ENCODE measurements around the gene TMEM120B. TPM values are rescaled to one million over a fixed set of nuclear protein-coding genes. Genes with fewer than 3 reads are reported as not detected.

TMEM120B gene
- total RNA-seq, 1 experiment from 2014 or later, result 22.3 TPM

GRCh38 chr12:121775501-121775900 lies 62.9 kb downstream of the TMEM120B start:
- no TSS peak for BruUV-seq (replicated peaks)
- CTCF ChIA-PET, result no interaction called here
- no peak for TF ChIP-seq EZH2 (IDR thresholded peaks at IDR 0.05; ENCODE audit: borderline replicate concordance, low read depth, low read length, poor library complexity, severe bottlenecking)
- TF ChIP-seq CTCF (conservative IDR thresholded peaks at IDR 0.05; ENCODE audit: low read depth, low read length), result no peak
- Histone ChIP-seq H3K36me3 (ENCODE audit: insufficient read depth, low read length, poor library complexity, severe bottlenecking) (peaks cover under 1% of the 10 kb centered on the region), H3K27ac (ENCODE audit: low read depth, low read length, poor library complexity, severe bottlenecking) (no peak overlapping the region), H3K9me3 (ENCODE audit: low read depth, low read length, poor library complexity, severe bottlenecking) (no peaks in the 10 kb centered on the region), H3K4me3 (ENCODE audit: low read depth, low read length, poor library complexity, severe bottlenecking) (no peak overlapping the region), H3K27me3 (replicated peaks; ENCODE audit: insufficient read depth, low read depth, low read length, poor library complexity) (no peaks in the 10 kb centered on the region), H3K4me1 (ENCODE audit: insufficient read depth, low read length, poor library complexity, severe bottlenecking) (no peaks in the 10 kb centered on the region)
- intact Hi-C loops (cut with micrococcal nuclease; ENCODE audit: unreplicated experiment), result loop anchor here (10.0 kb wide), 1 partner anchor 221 kb away; no protein-coding TSS in a partner anchor
- POLR2A ChIA-PET (ENCODE audit: low non-redundant PET), result no interaction called here
- no peak for DNase-seq (ENCODE audit: low spot score)

GRCh38 chr12:121776190-121777098 lies 63.9 kb downstream of the TMEM120B start:
- H3K27ac ChIP-seq (ENCODE audit: low read depth, low read length, poor library complexity, severe bottlenecking), result no peak overlapping the region
- POLR2A ChIA-PET (ENCODE audit: low non-redundant PET), result interaction anchor here (0.7 kb wide), 1 partner anchor 112 kb away, joined by 6 read pairs; no protein-coding TSS in a partner anchor
- no TSS peak for BruUV-seq (replicated peaks)
- no peak overlapping the region for H3K4me3 ChIP-seq (ENCODE audit: low read depth, low read length, poor library complexity, severe bottlenecking)
- no peaks in the 10 kb centered on the region for H3K27me3 ChIP-seq (replicated peaks; ENCODE audit: insufficient read depth, low read depth, low read length, poor library complexity)
- intact Hi-C loops (cut with micrococcal nuclease; ENCODE audit: unreplicated experiment), result loop anchor here (10.0 kb wide), 1 partner anchor 222 kb away; no protein-coding TSS in a partner anchor
- CTCF ChIA-PET, result interaction anchor here (0.6 to 1.7 kb wide), 6 partner anchors 12 to 111 kb away, joined by 3 to 6 read pairs (median 4); partner anchors contain the start of gene RHOF
- H3K4me1 ChIP-seq (ENCODE audit: insufficient read depth, low read length, poor library complexity, severe bottlenecking), result peaks cover 4% of the 10 kb centered on the region
- peaks cover 4% of the 10 kb centered on the region for H3K36me3 ChIP-seq (ENCODE audit: insufficient read depth, low read length, poor library complexity, severe bottlenecking)
- TF ChIP-seq CTCF (conservative IDR thresholded peaks at IDR 0.05; ENCODE audit: low read depth, low read length) (peak; percentile 94), EZH2 (IDR thresholded peaks at IDR 0.05; ENCODE audit: borderline replicate concordance, low read depth, low read length, poor library complexity, severe bottlenecking) (no peak)
- no peaks in the 10 kb centered on the region for H3K9me3 ChIP-seq (ENCODE audit: low read depth, low read length, poor library complexity, severe bottlenecking)
- DNase-seq (ENCODE audit: low spot score), result peak; percentile 80

- Histone ChIP-seq H3K36me3 (ENCODE audit: insufficient read depth, low read length, poor library complexity, severe bottlenecking) (peaks cover 4% of the 10 kb centered on the region), H3K27ac (ENCODE audit: low read depth, low read length, poor library complexity, severe bottlenecking) (no peak overlapping the region), H3K4me3 (ENCODE audit: low read depth, low read length, poor library complexity, severe bottlenecking) (no peak overlapping the region), H3K27me3 (replicated peaks; ENCODE audit: insufficient read depth, low read depth, low read length, poor library complexity) (no peaks in the 10 kb centered on the region), H3K4me1 (ENCODE audit: insufficient read depth, low read length, poor library complexity, severe bottlenecking) (peaks cover 15% of the 10 kb centered on the region), H3K9me3 (ENCODE audit: low read depth, low read length, poor library complexity, severe bottlenecking) (no peaks in the 10 kb centered on the region)
- BruUV-seq (replicated peaks), result no TSS peak
- CTCF ChIA-PET, result interaction anchor here (0.7 kb wide), 1 partner anchor 64 kb away, joined by 4 read pairs; no protein-coding TSS in a partner anchor
- POLR2A ChIA-PET (ENCODE audit: low non-redundant PET), result no interaction called here
- intact Hi-C loops (cut with micrococcal nuclease; ENCODE audit: unreplicated experiment), result loop anchor here (10.0 kb wide), 1 partner anchor 224 kb away; no protein-coding TSS in a partner anchor
- no peak for DNase-seq (ENCODE audit: low spot score)
- TF ChIP-seq EZH2 (IDR thresholded peaks at IDR 0.05; ENCODE audit: borderline replicate concordance, low read depth, low read length, poor library complexity, severe bottlenecking) (no peak), CTCF (conservative IDR thresholded peaks at IDR 0.05; ENCODE audit: low read depth, low read length) (no peak)
Measured at GRCh38 chr12:121778567-121779421, 66.2 kb downstream of the TMEM120B start.

Data from A673 (cell line).